Body of pancreas (tissue), 4 donors: ENCODE data around the gene GPR108. TPM values are rescaled to one million over a fixed set of nuclear protein-coding genes. Genes with fewer than 3 reads are reported as not detected.

Source experiments
- ATAC-seq: fragments of 150-250 bp; one replicate; pipeline ENCODE4 v1.9.1; 2016
- DNase-seq, 4 donors: peaks; one replicate each; pipeline ENCODE4 v3.0.0-alpha.2; 2019
- H3K27ac ChIP-seq, 4 donors: fragments of 200-600 bp; sonication (generic); 1 replicate in 3 of 4; 2 replicates in 1 of 4; pipeline versions ENCODE4 v1.5.1 to v1.6.1; 2016 to 2019; ENCODE audit warnings: mild to moderate bottlenecking in 1 of 4, mixed read lengths in 1 of 4, moderate library complexity in 1 of 4
- H3K27me3 ChIP-seq, 2 donors: fragments of 200-600 bp; sonication (generic); one replicate each; pipeline ENCODE4 v1.6.0; 2016; ENCODE audit warnings: mild to moderate bottlenecking in 1 of 2
- H3K36me3 ChIP-seq, 2 donors: fragments of 200-600 bp; sonication (generic); replicated peaks in 1 of 2; 2 replicates each; pipeline ENCODE4 v1.5.1; 2016; ENCODE audit warnings: low read depth in 2 of 2; ENCODE audit not compliant: insufficient read depth in 1 of 2
- H3K4me1 ChIP-seq: fragments of 200-600 bp; sonication (generic); one replicate; pipeline ENCODE4 v1.6.0; 2016
- H3K4me3 ChIP-seq, 2 donors: fragments of 200-600 bp; sonication (generic); 1 replicate in 1 of 2; 2 replicates in 1 of 2; pipeline ENCODE4 v1.5.1; 2016 to 2019
- H3K9me3 ChIP-seq, 3 donors: fragments of 200-600 bp; sonication (generic); 1 replicate in 2 of 3; 2 replicates in 1 of 3; pipeline ENCODE4 v1.5.1; 2016
- CTCF ChIP-seq, 7 experiments: fragments of 450-650 bp in 4 of 7; fragments of 200-600 bp in 3 of 7; sonication (generic) in 3 of 7; IDR thresholded peaks; one replicate each; pipeline ENCODE4 v1.5.1; 2016 to 2019; ENCODE audit warnings: antibody characterized with exemption in 7 of 7
- POLR2A ChIP-seq, 3 donors: fragments of 450-650 bp; IDR thresholded peaks; one replicate each; pipeline ENCODE4 v1.6.1; 2016; ENCODE audit warnings: antibody characterized with exemption in 3 of 3, mild to moderate bottlenecking in 2 of 3
- WGBS, 2 donors: methylation state at CpG; one replicate each; pipeline ENCODE4 v1.1.5; 2017; 5-methylcytosine and 5-hydroxymethylcytosine counted together
- intact Hi-C: fragments of 100-400 bp; cut with DNase I; formaldehyde crosslinking; loops from one replicate; pipeline ENCODE4 v1.15.1; 2023
- total RNA-seq, 2 donors: library from RNA; depleted of rRNA; stranded (reverse); fragments of >200 nt; gene quantifications; one replicate each; pipeline ENCODE4 v1.1.0, GENCODE V29; 2016

GPR108 gene
- total RNA-seq, 2 donors from 2014 or later: 68.2 to 75.8 TPM

- ATAC-seq: no peak
- no peak overlapping the region for H3K4me3 ChIP-seq
- H3K27ac ChIP-seq: no peak overlapping the region
- intact Hi-C loops: no loop called here
- H3K27me3 ChIP-seq: no peaks in the 10 kb centered on the region
- no peaks in the 10 kb centered on the region for H3K9me3 ChIP-seq
- no peak for DNase-seq
- peaks cover 0 to 12% of the 10 kb centered on the region in 2 donors for H3K36me3 ChIP-seq
- H3K4me1 ChIP-seq: no peaks in the 10 kb centered on the region
- no peak for TF ChIP-seq POLR2A (IDR thresholded peaks at IDR 0.05)
- TF ChIP-seq CTCF (IDR thresholded peaks at IDR 0.05): no peak
- WGBS, 2 donors: 80 to 82% methylated on average over 8 to 15 of the region's 15 CpGs
Measured at GRCh38 chr19:6685962-6686627, 51.3 kb downstream of the GPR108 start.

GRCh38 chr19:6685482-6685881 lies 51.9 kb downstream of the GPR108 start:
- 55 to 68% methylated on average over 4 of the region's 4 CpGs for WGBS, 2 donors
- DNase-seq (no peak), ATAC-seq (no peak)
- Histone ChIP-seq H3K27me3 (no peaks in the 10 kb centered on the region), H3K4me1 (no peaks in the 10 kb centered on the region), H3K27ac (no peak overlapping the region), H3K4me3 (no peak overlapping the region), H3K36me3 (peaks cover 0 to 14% of the 10 kb centered on the region in 2 donors), H3K9me3 (no peaks in the 10 kb centered on the region)
- no peak for TF ChIP-seq CTCF (IDR thresholded peaks at IDR 0.05)
- no peak for TF ChIP-seq POLR2A (IDR thresholded peaks at IDR 0.05)
- intact Hi-C loops: no loop called here

- Histone ChIP-seq H3K27ac (no peak overlapping the region), H3K9me3 (no peaks in the 10 kb centered on the region), H3K4me1 (no peaks in the 10 kb centered on the region), H3K4me3 (no peak overlapping the region), H3K27me3 (no peaks in the 10 kb centered on the region), H3K36me3 (peaks cover 0 to 27% of the 10 kb centered on the region in 2 donors)
- intact Hi-C loops: no loop called here
- 89% methylated on average over 4 of the region's 4 CpGs for WGBS, 2 donors
- no peak for TF ChIP-seq CTCF (IDR thresholded peaks at IDR 0.05)
- no peak for TF ChIP-seq POLR2A (IDR thresholded peaks at IDR 0.05)
- DNase-seq: no peak
- ATAC-seq: no peak
Measured at GRCh38 chr19:6683971-6684370, 53.4 kb downstream of the GPR108 start.

GRCh38 chr19:6682607-6683128 lies 54.7 kb downstream of the GPR108 start:
- no peak for ATAC-seq
- 45 to 48% methylated on average over 3 of the region's 3 CpGs for WGBS, 2 donors

More at GRCh38 chr19:6682607-6683128, 54.7 kb downstream of the GPR108 start:
- peaks cover 0 to 35% of the 10 kb centered on the region in 2 donors for H3K36me3 ChIP-seq
- H3K4me3 ChIP-seq: no peak overlapping the region
- no peaks in the 10 kb centered on the region for H3K27me3 ChIP-seq
- no peak overlapping the region for H3K27ac ChIP-seq
- H3K4me1 ChIP-seq: no peaks in the 10 kb centered on the region
- no peak for DNase-seq
- intact Hi-C loops: no loop called here
- H3K9me3 ChIP-seq: no peaks in the 10 kb centered on the region
- TF ChIP-seq CTCF (IDR thresholded peaks at IDR 0.05) (no peak), POLR2A (IDR thresholded peaks at IDR 0.05) (no peak)
